ENCODE measurements around the gene FGD6.

The FGD6 gene

DNA sequence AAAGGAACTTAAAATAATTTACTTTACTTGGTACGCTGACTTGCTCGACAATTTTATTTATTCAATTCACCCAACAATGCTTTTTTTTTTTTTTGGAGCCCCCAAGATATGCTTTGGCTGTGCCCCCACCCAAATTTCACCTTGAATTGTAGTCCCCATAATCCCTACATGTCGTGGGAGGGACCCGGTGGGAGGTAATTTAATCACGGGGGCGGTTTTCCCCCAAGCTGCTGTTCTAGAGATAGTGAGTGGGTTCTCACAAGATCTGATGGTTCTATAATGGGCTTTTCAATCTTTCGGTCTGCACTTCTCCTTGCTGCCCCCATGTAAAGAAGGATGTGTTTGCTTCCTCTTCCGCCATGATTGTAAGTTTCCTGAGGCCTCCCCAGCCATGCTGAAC lies 10.4 kb downstream of the FGD6 start:
- no peaks in the 10 kb centered on the region for H3K79me2 ChIP-seq (ENCODE audit: insufficient read depth, low read length)
- no peak for TF ChIP-seq EZH2phosphoT487 (conservative IDR thresholded peaks at IDR 0.05; ENCODE audit: low read length)
- TF ChIP-seq CTCF (IDR thresholded peaks at IDR 0.05; ENCODE audit: insufficient read depth, low read length, poor library complexity, severe bottlenecking): no peak
- no peak overlapping the region for H2AFZ ChIP-seq (ENCODE audit: low read depth, low read length, severe bottlenecking)
- no peaks in the 10 kb centered on the region for H3K9me2 ChIP-seq (replicated peaks; ENCODE audit: insufficient read depth, low read length)
- no peaks in the 10 kb centered on the region for H3K9me3 ChIP-seq (ENCODE audit: insufficient read depth, low read length)
- H3K4me2 ChIP-seq (ENCODE audit: low read depth, low read length, poor library complexity, severe bottlenecking): no peak overlapping the region
- H3K4me3 ChIP-seq (ENCODE audit: insufficient read depth, low read length, poor library complexity, severe bottlenecking): no peak overlapping the region
- H3K9ac ChIP-seq (ENCODE audit: low read length): no peak overlapping the region
- no peaks in the 10 kb centered on the region for H3K27me3 ChIP-seq (ENCODE audit: low read length)
- H3K36me3 ChIP-seq (ENCODE audit: low read length): no peaks in the 10 kb centered on the region
- no peaks in the 10 kb centered on the region for H3F3A ChIP-seq (ENCODE audit: insufficient read depth)
- no peak overlapping the region for H3K27ac ChIP-seq (ENCODE audit: low read depth, low read length)
- no peaks in the 10 kb centered on the region for H4K20me1 ChIP-seq (ENCODE audit: low read depth, low read length)

GRCh38 chr12:95205685-95206084 lies 11.6 kb downstream of the FGD6 start:
- no peaks in the 10 kb centered on the region for H3K27me3 ChIP-seq (ENCODE audit: low read length)
- no peaks in the 10 kb centered on the region for H3F3A ChIP-seq (ENCODE audit: insufficient read depth)
- H3K27ac ChIP-seq (ENCODE audit: low read depth, low read length): no peak overlapping the region
- H3K36me3 ChIP-seq (ENCODE audit: low read length): no peaks in the 10 kb centered on the region
- H3K4me3 ChIP-seq (ENCODE audit: insufficient read depth, low read length, poor library complexity, severe bottlenecking): no peak overlapping the region
- H3K9ac ChIP-seq (ENCODE audit: low read length): no peak overlapping the region
- no peaks in the 10 kb centered on the region for H3K9me2 ChIP-seq (replicated peaks; ENCODE audit: insufficient read depth, low read length)
- TF ChIP-seq EZH2phosphoT487 (conservative IDR thresholded peaks at IDR 0.05; ENCODE audit: low read length): no peak
- TF ChIP-seq CTCF (IDR thresholded peaks at IDR 0.05; ENCODE audit: insufficient read depth, low read length, poor library complexity, severe bottlenecking): no peak
- no peaks in the 10 kb centered on the region for H4K20me1 ChIP-seq (ENCODE audit: low read depth, low read length)
- no peaks in the 10 kb centered on the region for H3K79me2 ChIP-seq (ENCODE audit: insufficient read depth, low read length)
- no peak overlapping the region for H2AFZ ChIP-seq (ENCODE audit: low read depth, low read length, severe bottlenecking)
- no peaks in the 10 kb centered on the region for H3K9me3 ChIP-seq (ENCODE audit: insufficient read depth, low read length)
- H3K4me2 ChIP-seq (ENCODE audit: low read depth, low read length, poor library complexity, severe bottlenecking): no peak overlapping the region

DNA sequence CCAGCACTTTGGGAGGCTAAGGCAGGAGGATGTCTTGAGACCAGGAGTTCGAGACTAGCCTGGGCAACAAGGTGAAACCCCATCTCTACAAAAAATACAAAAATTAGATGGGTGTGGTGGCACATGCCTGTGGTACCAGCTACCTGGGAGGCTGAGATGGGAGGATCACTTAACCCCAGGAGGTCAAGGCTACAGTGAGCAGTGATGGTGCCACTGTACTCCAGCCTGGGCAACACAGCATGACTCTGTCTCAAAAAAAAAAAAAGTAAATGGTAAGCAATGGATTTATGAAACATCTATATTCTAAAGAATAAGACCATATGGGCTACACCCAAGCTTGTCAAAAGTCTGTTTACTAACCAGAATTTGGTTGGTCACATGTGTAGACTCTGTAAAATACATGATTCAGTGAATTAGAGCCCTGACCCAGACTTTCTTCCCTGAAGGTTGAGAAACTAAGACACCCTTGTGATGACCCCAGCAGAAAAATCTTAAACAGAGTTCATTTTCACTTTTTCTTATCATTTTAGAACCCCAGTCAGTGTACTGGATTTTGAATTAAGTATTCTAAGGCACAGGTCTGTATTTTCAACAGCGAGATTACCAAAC lies 12.1 kb downstream of the FGD6 start:
- Histone ChIP-seq H3K27ac (ENCODE audit: low read depth, low read length) (no peak overlapping the region), H2AFZ (ENCODE audit: low read depth, low read length, severe bottlenecking) (no peak overlapping the region), H3F3A (ENCODE audit: insufficient read depth) (no peaks in the 10 kb centered on the region), H3K9ac (ENCODE audit: low read length) (no peak overlapping the region), H3K79me2 (ENCODE audit: insufficient read depth, low read length) (no peaks in the 10 kb centered on the region), H3K27me3 (ENCODE audit: low read length) (no peaks in the 10 kb centered on the region), H4K20me1 (ENCODE audit: low read depth, low read length) (no peaks in the 10 kb centered on the region), H3K9me3 (ENCODE audit: insufficient read depth, low read length) (no peaks in the 10 kb centered on the region), H3K9me2 (replicated peaks; ENCODE audit: insufficient read depth, low read length) (no peaks in the 10 kb centered on the region), H3K4me2 (ENCODE audit: low read depth, low read length, poor library complexity, severe bottlenecking) (no peak overlapping the region), H3K4me3 (ENCODE audit: insufficient read depth, low read length, poor library complexity, severe bottlenecking) (no peak overlapping the region), H3K36me3 (ENCODE audit: low read length) (no peaks in the 10 kb centered on the region)
- TF ChIP-seq CTCF (IDR thresholded peaks at IDR 0.05; ENCODE audit: insufficient read depth, low read length, poor library complexity, severe bottlenecking) (no peak), EZH2phosphoT487 (conservative IDR thresholded peaks at IDR 0.05; ENCODE audit: low read length) (no peak)

Data from SU-DHL-6 (cell line).